ENCODE measurements around the gene RRBP1.

DNA sequence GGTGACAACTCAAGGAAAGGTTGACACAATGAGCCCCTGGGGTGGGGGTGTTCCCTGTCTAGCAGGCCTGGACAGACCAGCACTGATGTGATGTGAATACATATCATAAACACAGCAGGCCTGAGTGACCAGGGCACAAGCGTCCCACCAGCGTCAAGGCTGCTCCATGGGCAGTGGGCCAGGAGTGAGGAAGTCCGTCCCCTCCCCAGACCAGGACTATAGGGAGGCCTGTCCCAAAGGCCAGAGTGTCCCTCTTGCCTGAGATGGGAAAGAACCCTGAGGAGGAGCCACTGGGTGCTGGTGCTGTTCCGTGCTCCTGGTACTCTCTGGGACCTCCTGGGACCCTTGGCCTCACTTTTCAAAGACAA is 44.6 kb downstream of the RRBP1 start:
- TF ChIP-seq POLR2AphosphoS5 (IDR thresholded peaks at IDR 0.05; ENCODE audit: low read depth, low read length) = no peak
- no peak for TF ChIP-seq TAF1 (IDR thresholded peaks at IDR 0.05; ENCODE audit: borderline replicate concordance, insufficient read depth, low read length)
- TF ChIP-seq FOXP2 (optimal IDR thresholded peaks at IDR 0.05; ENCODE audit: borderline replicate concordance, extremely low read depth, extremely low read length, insufficient read depth) = no peak
- TF ChIP-seq SIN3A (IDR thresholded peaks at IDR 0.05; ENCODE audit: borderline replicate concordance, insufficient read depth, low read length) = no peak
- TF ChIP-seq, protein P1, sequence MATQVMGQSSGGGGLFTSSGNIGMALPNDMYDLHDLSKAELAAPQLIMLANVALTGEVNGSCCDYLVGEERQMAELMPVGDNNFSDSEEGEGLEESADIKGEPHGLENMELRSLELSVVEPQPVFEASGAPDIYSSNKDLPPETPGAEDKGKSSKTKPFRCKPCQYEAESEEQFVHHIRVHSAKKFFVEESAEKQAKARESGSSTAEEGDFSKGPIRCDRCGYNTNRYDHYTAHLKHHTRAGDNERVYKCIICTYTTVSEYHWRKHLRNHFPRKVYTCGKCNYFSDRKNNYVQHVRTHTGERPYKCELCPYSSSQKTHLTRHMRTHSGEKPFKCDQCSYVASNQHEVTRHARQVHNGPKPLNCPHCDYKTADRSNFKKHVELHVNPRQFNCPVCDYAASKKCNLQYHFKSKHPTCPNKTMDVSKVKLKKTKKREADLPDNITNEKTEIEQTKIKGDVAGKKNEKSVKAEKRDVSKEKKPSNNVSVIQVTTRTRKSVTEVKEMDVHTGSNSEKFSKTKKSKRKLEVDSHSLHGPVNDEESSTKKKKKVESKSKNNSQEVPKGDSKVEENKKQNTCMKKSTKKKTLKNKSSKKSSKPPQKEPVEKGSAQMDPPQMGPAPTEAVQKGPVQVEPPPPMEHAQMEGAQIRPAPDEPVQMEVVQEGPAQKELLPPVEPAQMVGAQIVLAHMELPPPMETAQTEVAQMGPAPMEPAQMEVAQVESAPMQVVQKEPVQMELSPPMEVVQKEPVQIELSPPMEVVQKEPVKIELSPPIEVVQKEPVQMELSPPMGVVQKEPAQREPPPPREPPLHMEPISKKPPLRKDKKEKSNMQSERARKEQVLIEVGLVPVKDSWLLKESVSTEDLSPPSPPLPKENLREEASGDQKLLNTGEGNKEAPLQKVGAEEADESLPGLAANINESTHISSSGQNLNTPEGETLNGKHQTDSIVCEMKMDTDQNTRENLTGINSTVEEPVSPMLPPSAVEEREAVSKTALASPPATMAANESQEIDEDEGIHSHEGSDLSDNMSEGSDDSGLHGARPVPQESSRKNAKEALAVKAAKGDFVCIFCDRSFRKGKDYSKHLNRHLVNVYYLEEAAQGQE (IDR thresholded peaks at IDR 0.05; ENCODE audit: insufficient read depth in 1 of 2, low read depth in 2 of 2, low read length in 2 of 2) = no peak
